Myocyte (in vitro differentiated cells): ENCODE measurements around the gene MTHFR. TPM values are rescaled to one million over a fixed set of nuclear protein-coding genes. Genes with fewer than 3 reads are reported as not detected.

Source experiments
- DNase-seq: peaks from one replicate; pipeline ENCODE4 v3.0.0-alpha.2; 2012; ENCODE audit warnings: low read depth
- total RNA-seq: library from RNA; depleted of rRNA; stranded (reverse); fragments of >200 nt; gene quantifications from 2 replicates; pipeline ENCODE4 v1.2.3, GENCODE V29; 2014

The MTHFR gene
- total RNA-seq, 1 donor from 2014 or later = 39.6 TPM

GRCh38 chr1:11783556-11783955 lies 22.2 kb downstream of the MTHFR start:
- no peak for DNase-seq

GRCh38 chr1:11782127-11782708 lies 23.5 kb downstream of the MTHFR start:
- DNase-seq = no peak

DNA sequence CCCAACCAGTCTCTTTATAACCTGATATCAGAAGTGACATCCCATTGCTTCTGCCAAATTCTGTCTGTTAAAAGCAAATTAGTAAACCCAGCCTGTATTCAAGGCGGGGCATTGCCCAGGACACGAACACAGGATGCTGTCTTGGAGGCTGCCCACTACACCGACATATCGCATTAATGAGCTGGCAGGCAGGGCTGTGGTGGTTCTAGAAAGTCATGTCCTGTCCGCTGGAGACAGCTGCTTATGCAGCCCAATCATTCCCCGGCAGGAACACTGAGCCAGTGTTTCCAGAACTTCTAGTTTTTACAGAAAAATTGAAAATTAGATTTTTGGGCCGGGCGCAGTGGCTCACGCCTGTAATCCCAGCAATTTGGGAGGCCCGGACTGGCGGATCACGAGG lies 24.5 kb downstream of the MTHFR start:
- DNase-seq = peak; percentile 79

- no peak for DNase-seq
Observed at GRCh38 chr1:11780380-11781147, 25.2 kb downstream of the MTHFR start.

DNA sequence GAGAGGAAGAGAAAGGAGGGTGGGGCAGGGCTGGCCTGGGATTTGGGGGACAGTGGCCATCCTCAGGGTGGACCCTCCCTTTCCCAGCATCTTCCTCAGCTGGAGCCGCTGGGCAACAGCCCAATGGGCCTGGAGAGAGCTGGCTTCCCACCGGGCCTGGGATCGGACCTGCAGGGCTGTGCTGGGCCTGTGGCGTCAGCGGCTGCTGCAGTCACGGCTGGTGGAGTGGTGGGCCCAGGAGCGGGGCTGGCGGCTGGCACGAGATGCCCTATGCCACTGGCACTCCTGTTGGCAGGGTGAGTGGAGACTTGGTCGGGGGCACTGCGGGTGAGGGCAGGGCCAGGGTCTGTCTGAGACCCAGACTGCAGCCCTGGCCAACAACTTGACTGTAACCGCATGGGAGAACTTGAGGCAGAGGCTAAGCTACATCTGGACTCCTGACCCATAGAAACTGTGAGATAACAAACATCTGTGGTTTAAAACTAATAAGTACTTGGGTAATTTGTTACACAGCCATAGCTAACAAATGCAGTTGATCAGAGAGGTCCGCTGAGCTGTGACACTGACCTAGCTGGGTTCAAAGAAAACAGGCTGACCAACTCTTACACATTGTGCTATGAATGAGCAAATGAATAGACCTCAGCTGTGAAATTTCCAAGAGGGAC lies 25.9 kb downstream of the MTHFR start:
- no peak for DNase-seq

DNA sequence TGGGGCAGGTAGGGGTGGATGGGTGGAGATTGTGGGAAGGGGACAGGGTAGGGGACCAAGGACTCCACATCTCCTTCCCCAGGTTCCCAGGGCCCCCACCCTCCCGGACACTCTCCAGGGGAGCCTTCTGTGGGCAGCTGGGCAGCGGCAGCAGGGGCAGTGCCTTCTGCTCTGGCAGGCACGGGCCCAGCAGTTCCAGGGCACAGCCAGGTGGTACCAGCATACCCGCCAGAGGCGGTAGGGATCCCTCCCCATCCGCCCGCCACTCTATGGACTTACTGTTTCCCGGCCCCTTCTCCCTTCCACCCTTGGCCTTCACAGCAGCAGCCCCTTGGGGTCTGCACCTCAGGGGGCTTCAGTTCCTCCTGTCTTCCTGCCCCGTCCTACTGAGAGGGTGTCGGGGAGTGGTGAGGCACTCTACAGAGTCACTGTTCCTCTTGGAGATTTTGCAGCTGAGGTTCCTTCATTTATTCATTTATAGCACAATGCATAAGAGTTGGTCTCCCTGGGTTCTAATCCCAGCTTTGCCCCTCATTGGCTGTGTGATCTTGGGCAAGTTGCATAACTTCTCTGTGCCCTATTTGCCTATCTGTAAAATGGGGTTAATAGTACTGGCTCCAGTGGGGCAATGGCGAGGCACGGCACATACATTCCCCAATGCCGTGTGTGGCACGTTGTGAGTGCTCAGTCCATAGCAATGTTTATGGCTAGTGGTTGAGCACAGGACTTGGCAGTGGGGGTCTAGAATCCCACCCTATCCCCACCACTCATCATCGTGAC lies 26.7 kb downstream of the MTHFR start:
- no peak for DNase-seq

DNA sequence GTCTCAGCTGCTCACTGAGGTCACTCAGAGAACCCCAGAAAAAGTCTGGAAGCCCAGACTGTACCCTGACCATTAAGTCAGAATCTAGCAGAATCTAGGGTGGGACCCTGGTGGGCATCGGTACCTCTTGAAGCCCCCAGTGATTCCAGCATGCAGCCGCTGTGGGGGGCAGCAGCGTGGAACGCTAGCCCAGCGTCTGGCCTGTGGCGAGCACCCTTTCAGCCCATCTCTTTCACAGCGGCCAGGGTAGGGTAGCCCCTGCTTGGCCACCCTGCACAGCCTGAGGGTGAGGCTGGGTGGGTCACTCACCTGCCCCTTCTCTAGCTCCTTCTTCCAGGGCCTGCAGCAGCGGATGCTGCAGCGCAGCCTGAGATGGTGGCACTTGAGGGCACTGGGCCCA lies 27.4 kb downstream of the MTHFR start:
- DNase-seq = no peak

DNA sequence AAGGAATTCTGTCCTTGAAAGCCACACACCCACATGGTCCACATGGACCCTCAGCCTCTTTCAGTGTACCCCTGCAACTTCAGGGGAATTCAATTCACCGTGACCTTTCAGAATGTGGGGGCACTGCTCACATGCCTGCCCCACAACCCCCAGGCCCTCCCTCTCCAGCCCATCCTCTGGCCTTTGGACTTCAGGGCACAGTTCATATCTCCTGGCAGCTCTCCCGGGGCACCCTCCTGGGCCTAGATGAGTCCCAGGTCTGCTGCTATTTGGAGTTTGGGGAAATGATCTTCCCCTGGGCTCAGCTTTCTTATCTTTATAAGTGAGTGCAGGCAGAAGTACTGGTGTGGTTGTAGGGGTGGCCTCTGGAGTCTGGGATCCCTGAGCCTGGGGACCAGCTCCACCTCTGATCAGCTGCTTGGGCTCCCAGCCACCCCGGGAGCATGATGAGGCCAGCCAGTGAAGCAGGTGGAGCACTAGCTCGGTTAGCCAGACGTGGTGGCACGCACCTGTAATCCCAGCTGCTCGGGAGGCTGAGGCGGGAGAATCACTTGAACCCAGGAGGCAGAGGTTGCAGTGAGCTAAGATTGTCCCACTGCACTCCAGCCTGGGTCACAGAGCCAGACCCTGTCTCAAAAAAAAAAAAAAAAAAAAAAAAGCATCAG lies 28.0 kb downstream of the MTHFR start:
- no peak for DNase-seq

DNA sequence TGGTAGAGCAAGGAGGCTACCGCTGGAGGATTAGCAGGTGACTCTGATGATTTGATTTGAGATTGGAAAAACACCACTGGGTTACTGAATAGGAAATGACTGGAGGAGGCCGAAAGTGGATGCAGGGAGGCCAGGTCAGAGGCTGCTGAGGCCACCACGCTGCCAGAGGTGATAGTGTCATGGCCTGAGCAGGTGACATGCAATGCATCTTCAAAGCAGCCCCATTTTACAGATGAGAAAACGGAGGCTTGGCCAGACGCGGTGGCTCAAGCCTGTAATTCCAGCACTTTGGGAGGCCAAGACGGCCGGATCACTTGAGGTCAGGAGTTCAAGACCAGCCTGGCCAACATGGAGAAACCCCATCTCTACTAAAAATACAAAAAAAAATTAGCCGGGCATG lies 31.0 kb downstream of the MTHFR start:
- DNase-seq = no peak

GRCh38 chr1:11772458-11772857 lies 33.3 kb downstream of the MTHFR start:
- DNase-seq = no peak

- no peak for DNase-seq
Observed at GRCh38 chr1:11771481-11772043, 34.2 kb downstream of the MTHFR start.

DNA sequence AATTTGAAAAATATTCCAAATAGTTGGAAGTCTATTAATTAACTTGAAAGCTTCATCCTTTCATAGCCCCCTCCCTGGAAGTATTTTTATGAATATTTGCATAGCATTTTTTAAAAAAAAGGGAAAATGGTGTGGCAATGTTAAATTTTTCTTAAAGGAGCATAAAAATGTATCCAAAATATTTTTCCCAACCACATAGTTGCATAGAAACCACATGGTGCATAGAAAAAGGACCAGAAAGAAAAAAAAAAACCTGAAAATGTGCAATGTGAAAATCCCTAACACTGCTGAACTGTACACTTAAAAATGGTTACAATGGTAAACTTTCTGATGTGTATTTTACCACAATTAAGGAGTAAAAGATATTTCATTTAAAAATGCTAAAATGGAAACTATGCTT lies 35.8 kb downstream of the MTHFR start:
- no peak for DNase-seq

DNA sequence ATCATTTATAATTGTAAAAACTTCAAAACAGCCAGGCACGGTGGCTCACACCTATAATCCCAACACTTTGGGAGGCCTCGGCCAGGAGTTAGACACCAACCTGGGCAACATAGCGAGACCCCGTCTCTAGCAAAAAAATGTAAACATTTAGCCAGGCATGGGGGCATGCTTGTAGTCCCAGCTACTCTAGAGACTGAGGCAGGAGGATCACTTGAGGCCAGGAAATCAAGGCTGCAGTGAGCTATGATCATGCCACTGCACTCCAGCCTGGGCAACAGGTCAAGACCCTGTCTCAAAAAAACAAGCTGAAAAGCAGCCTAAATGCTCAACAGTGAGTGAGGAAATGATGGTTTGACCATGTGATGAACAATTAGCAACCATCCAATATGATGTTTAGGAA lies 36.5 kb downstream of the MTHFR start:
- DNase-seq = no peak

DNA sequence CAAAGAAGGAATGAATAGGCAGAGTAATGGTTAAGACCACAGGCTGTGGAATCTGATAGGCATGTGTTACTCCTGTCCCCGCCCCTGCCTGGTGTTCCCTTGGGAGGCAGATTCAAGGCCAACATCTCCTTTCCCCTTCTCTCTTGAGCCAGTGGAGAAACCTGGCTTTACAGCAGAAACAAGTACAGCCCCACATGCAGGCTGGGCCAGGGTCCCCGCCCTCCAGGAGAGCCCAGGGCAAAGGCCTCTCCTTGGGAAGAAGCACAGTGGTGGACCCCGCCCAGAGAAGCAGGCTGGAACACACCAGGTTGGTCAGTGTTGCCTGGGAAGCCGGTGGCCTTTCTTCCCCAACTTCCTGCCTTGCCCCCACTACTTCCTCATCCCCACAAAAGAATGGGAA lies 36.9 kb downstream of the MTHFR start:
- peak; percentile 36 for DNase-seq

DNA sequence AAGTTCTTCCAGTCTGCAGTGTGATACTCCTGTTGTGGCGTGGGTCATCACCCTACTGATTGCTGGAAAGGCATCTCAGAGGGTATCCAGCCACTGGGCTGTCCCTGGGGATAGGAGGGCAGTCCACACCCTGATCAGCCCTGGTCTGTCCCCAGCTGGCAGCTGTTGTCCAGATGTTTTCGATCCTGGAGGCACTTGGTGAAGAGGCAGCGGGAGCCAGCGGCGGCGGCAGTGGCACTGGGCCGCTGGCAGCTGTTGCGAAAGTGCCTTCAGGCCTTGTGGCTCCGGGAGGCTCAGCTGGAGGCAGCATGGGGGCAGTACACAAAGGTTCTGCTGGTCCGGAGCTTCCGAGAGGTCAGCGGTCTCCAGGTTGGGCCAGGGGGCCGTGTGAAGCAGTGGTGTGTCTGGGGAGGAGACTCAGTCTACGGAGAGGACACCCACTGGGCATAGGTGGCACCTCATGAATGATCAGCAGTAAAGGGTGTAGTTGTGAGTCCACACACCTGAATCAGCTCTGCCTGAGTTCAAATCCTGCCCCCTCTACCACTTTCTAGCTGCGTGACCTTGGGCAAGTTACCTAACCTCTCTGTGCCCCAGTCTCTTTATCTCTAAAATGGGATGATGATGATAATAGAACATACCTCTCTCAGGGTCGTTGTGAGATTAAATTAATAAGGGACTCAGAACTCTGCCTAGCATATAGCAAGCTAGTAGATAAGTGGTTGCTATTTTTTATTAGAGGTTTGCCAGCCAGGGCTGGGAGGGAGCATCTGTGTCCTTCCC lies 37.7 kb downstream of the MTHFR start:
- DNase-seq = peak; percentile 14

GRCh38 chr1:11766429-11766776 lies 39.4 kb downstream of the MTHFR start:
- DNase-seq = no peak

DNA sequence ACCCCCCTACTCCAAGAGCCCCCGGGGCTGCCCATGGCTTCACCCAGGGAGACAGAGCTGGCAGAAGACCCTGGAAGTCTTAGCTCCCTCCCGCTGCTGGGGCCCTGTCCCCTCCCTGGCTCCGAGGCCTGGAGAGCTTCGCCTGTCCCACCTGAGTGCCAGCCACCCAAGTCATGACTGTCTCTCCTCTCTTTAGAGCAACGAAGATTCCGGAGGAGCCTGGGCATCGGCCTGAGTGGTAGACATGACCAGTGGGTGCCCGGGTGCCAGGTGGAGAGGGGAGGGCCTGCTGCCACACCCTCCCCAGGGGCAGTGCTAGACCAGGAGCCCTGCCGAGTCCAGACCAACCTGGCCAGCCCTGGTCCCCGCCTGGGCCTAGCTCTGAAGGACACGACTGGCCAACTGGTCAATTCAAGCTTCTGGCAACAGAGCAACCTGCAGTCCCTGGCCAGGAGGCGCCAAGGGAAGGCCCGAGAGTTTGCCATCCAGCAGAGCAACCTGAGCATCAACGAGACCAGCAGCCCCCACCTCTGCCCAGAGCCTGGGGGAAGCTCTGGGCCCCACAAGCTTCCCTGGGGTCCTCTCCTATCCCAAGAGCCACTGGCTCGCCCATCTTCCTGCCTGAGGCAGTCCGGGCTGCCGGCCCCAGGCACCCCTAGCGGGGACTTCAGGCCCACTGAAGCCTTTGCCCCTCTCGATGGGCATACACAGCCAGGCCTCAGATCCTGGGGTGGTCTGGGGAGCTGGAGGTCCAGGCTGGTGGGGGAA lies 39.9 kb downstream of the MTHFR start:
- no peak for DNase-seq

GRCh38 chr1:11764519-11764918 lies 41.2 kb downstream of the MTHFR start:
- DNase-seq = no peak

DNA sequence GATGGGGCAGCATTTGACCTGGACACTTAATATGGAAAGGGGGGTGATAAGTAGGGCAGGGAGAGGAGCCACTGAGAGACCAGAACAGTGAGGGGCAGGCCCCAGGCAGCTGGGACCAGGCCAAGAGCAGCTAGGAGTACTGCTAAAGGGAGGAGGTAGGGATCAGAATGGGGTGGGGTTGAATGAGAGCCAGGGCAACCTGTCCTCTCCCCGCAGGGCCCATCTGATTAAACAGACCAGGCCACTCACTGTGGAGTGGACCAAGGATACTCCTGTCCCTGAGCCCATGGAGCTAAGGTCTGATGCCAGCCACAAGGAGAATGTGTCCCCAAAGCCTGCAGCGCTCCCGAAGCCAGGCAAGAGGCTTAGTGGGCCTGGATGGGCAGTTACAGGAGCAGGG lies 41.6 kb downstream of the MTHFR start:
- no peak for DNase-seq
